Measurements from ENCODE around the gene SNX25. TPM values are rescaled to one million over a fixed set of nuclear protein-coding genes. Genes with fewer than 3 reads are reported as not detected.

The SNX25 gene
- total RNA-seq, 1 experiment from 2014 or later, result 16.7 TPM

- no peaks in the 10 kb centered on the region for H3K9me3 ChIP-seq (ENCODE audit: control insufficient read depth, insufficient read depth, low read depth, low read length)
- no peaks in the 10 kb centered on the region for H3K27me3 ChIP-seq (ENCODE audit: control insufficient read depth, insufficient read depth, low read length)
- in situ Hi-C loops (cut with HindIII; ENCODE audit: low pct_unique_long_range_greater_than_20kb, low sequenced_read_pairs) (no loop called here), intact Hi-C loops (cut with micrococcal nuclease; ENCODE audit: unreplicated experiment) (no loop called here)
- H3K27ac ChIP-seq (ENCODE audit: low read length), result no peak overlapping the region
- no peak overlapping the region for H3K4me3 ChIP-seq (ENCODE audit: low read depth in 2 of 2, low read length in 2 of 2)
- H3K4me1 ChIP-seq (ENCODE audit: control insufficient read depth, insufficient read depth, low read length), result peaks cover 20% of the 10 kb centered on the region
- BruUV-seq (replicated peaks), result no TSS peak
- ATAC-seq, result no peak
- no peak for DNase-seq (ENCODE audit: low read depth, low spot score)
- TF ChIP-seq TCF7L2 (IDR thresholded peaks at IDR 0.05; ENCODE audit: low read depth, low read length) (no peak), POLR2AphosphoS5 (IDR thresholded peaks at IDR 0.05; ENCODE audit: low read depth, low read length) (no peak), REST (IDR thresholded peaks at IDR 0.05; ENCODE audit: insufficient read depth in 1 of 2, low read depth in 2 of 2, low read length in 1 of 2) (no peak), SIN3A (IDR thresholded peaks at IDR 0.05; ENCODE audit: borderline replicate concordance, insufficient read depth, low read depth, low read length) (no peak), CTCF (IDR thresholded peaks at IDR 0.05) (no peak)
- POLR2A ChIA-PET, result no interaction called here
- CTCF ChIA-PET, result no interaction called here
- H3K36me3 ChIP-seq (ENCODE audit: control insufficient read depth, insufficient read depth, low read length), result no peaks in the 10 kb centered on the region
Observed at GRCh38 chr4:185309770-185310169, 100.4 kb downstream of the SNX25 start.

DNA sequence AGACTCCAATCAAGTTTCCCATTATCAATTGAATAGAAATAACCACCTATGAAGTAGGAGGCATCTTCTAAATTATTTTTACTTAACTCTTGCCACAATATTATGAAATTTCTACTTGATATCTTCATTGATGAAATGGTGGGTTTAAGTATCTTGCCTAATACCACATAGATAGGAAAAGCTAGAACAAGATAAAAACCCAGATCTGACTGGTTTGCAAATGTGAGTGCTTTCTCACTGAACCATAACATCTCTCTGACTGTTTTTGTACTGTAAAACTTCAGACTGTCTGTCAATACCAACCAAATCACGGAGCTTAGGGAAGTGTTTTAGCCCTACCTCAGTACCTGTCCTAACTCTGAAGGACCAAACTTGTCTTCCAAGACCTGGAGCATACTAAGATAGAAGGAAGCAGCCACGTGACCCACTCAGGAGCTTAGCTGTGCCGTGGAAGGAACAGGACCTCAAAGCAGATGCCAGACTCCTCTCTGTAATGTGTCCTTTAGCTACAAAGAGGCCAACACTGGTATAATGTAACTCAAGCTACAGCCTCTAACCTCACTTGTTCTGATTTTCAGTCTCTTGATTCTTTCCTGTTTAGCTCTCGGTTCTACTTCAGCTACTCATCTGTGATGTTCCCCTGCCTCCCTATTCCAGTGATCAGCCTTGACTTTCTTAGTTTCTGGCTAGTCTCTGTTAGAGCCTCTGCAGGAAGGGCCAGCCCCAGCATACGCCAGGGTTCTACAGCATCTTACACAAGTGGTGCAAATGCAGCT is 101.9 kb downstream of the SNX25 start:
- Histone ChIP-seq H3K36me3 (ENCODE audit: control insufficient read depth, insufficient read depth, low read length) (no peaks in the 10 kb centered on the region), H3K27ac (ENCODE audit: low read length) (no peak overlapping the region), H3K9me3 (ENCODE audit: control insufficient read depth, insufficient read depth, low read depth, low read length) (no peaks in the 10 kb centered on the region), H3K4me1 (ENCODE audit: control insufficient read depth, insufficient read depth, low read length) (peaks cover 6% of the 10 kb centered on the region; the same call in 1 of the 2 replicates), H3K4me3 (ENCODE audit: low read depth in 2 of 2, low read length in 2 of 2) (no peak overlapping the region), H3K27me3 (ENCODE audit: control insufficient read depth, insufficient read depth, low read length) (no peaks in the 10 kb centered on the region)
- in situ Hi-C loops (cut with HindIII; ENCODE audit: low pct_unique_long_range_greater_than_20kb, low sequenced_read_pairs) (no loop called here), intact Hi-C loops (cut with micrococcal nuclease; ENCODE audit: unreplicated experiment) (no loop called here)
- ATAC-seq (no peak), DNase-seq (ENCODE audit: low read depth, low spot score) (no peak)
- POLR2A ChIA-PET, result no interaction called here
- CTCF ChIA-PET, result no interaction called here
- BruUV-seq (replicated peaks), result no TSS peak
- TF ChIP-seq POLR2AphosphoS5 (IDR thresholded peaks at IDR 0.05; ENCODE audit: low read depth, low read length) (no peak), CTCF (IDR thresholded peaks at IDR 0.05) (no peak), SIN3A (IDR thresholded peaks at IDR 0.05; ENCODE audit: borderline replicate concordance, insufficient read depth, low read depth, low read length) (no peak)
